ENCODE results near the gene ZNF737. TPM values are rescaled to one million over a fixed set of nuclear protein-coding genes. Genes with fewer than 3 reads are reported as not detected.
"Not testable (repeated sequence)": the region's sequence is repeated elsewhere in the genome, so short reads cannot be mapped to it uniquely, and the experiment has no call there.

The ZNF737 gene
- total RNA-seq, 1 donor from 2014 or later, result 22.1 TPM

- TF ChIP-seq CTCF (conservative IDR thresholded peaks at IDR 0.05), result peak; percentile 35
- no peak for DNase-seq (ENCODE audit: extremely low spot score, unreplicated experiment)
- H3K4me1 Mint-ChIP-seq (ENCODE audit: unreplicated experiment), result peaks cover 5% of the 10 kb centered on the region
- H3K9me3 Mint-ChIP-seq, result peaks cover 21% of the 10 kb centered on the region
- no peak overlapping the region for H3K4me3 Mint-ChIP-seq
- peaks cover 66% of the 10 kb centered on the region for H3K36me3 Mint-ChIP-seq
- no peak overlapping the region for H3K27ac Mint-ChIP-seq
- H3K27me3 Mint-ChIP-seq, result no peaks in the 10 kb centered on the region
These were observed 7.6 kb downstream of the ZNF737 start for GRCh38 chr19:20558011-20558410.

DNA sequence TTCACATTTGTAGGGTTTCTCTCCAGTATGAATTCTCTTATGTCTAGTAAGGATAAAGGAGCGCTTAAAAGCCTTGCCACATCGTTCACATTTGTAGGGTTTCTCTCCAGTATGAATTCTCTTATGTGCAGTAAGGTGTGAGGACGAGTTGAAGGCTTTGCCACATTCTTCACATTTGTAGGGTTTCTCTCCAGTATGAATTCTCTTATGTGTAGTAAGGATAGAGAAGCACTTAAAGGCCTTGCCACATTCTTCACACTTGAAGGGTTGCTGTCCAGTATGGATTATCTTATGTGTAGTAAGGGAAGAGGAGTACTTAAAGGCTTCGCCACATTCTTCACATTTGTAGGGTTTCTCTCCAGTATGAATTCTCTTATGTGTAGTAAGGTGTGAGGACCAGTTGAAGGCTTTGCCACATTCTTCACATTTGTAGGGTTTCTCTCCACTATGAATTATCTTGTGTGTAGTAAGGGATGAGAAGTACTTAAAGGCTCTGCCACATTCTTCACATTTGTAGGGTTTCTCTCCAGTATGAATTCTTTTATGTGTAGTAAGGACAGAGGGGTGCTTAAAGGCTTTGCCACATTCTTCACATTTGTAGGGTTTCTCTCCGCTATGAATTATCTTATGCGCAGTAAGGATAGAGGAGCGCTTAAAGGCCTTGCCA lies 20.8 kb downstream of the ZNF737 start:
- Mint-ChIP-seq H3K27ac (peak overlapping the region; percentile 32), H3K4me3 (peak overlapping the region; percentile 5), H3K36me3 (peaks cover 62% of the 10 kb centered on the region), H3K9me3 (peaks cover 28% of the 10 kb centered on the region)
- not testable (repeated sequence) for H3K4me1 Mint-ChIP-seq (ENCODE audit: unreplicated experiment); DNase-seq (ENCODE audit: extremely low spot score, unreplicated experiment); H3K27me3 Mint-ChIP-seq

- not testable (repeated sequence) for H3K27me3 Mint-ChIP-seq; H3K36me3 Mint-ChIP-seq; H3K9me3 Mint-ChIP-seq; H3K4me3 Mint-ChIP-seq; H3K27ac Mint-ChIP-seq; H3K4me1 Mint-ChIP-seq (ENCODE audit: unreplicated experiment); DNase-seq (ENCODE audit: extremely low spot score, unreplicated experiment)
These were observed 35.3 kb downstream of the ZNF737 start for GRCh38 chr19:20530303-20530702.

GRCh38 chr19:20513189-20513904 lies 52.2 kb downstream of the ZNF737 start:
- Mint-ChIP-seq H3K4me1 (ENCODE audit: unreplicated experiment) (no peaks in the 10 kb centered on the region), H3K27me3 (no peaks in the 10 kb centered on the region), H3K4me3 (no peak overlapping the region), H3K36me3 (no peaks in the 10 kb centered on the region), H3K27ac (no peak overlapping the region), H3K9me3 (no peaks in the 10 kb centered on the region)
- no peak for TF ChIP-seq CTCF (conservative IDR thresholded peaks at IDR 0.05)
- DNase-seq (ENCODE audit: extremely low spot score, unreplicated experiment), result no peak

DNA sequence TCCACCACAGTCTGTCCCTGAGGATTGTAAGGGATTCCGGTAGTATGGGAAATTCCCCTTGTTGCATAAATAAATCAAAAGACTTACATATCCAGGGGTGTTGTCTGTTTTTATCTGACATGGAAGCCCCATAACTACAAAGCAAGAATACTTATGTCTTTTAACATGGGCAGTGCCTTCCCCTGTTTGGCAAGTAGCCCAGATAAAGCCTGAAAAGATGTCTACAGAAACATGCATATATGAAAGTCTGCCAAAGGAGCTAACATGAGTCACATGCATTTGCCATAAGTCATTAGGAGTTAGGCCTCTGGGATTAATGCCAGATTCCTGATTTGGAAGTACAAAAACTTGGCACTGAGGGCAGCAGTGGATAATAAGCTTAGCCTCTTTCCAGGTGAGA lies 62.1 kb downstream of the ZNF737 start:
- peaks cover 4% of the 10 kb centered on the region for H3K9me3 Mint-ChIP-seq
- H3K27ac Mint-ChIP-seq, result no peak overlapping the region
- no peaks in the 10 kb centered on the region for H3K27me3 Mint-ChIP-seq
- no peaks in the 10 kb centered on the region for H3K36me3 Mint-ChIP-seq
- H3K4me3 Mint-ChIP-seq, result no peak overlapping the region
- no peak for DNase-seq (ENCODE audit: extremely low spot score, unreplicated experiment)
- no peaks in the 10 kb centered on the region for H3K4me1 Mint-ChIP-seq (ENCODE audit: unreplicated experiment)
- no peak for TF ChIP-seq CTCF (conservative IDR thresholded peaks at IDR 0.05)

Other genes with a start within 250 kb of the ZNF737 start
- gene ZNF626, start 95.8 kb upstream of the ZNF737 start, total RNA-seq (ENCODE audit: low replicate concordance), result 15.9 and 18.1 TPM in 2 replicates
- gene ZNF66, start 210.5 kb upstream of the ZNF737 start, total RNA-seq (ENCODE audit: low replicate concordance), result 12.1 and 13.0 TPM in 2 replicates

Data from type B pancreatic cell (in vitro differentiated cells).